Esophagus squamous epithelium (tissue), 4 donors: ENCODE results near the gene RFX5.

Experiments
- CTCF ChIP-seq, 6 experiments: fragments of 450-650 bp in 4 of 6; fragments of 200-600 bp in 2 of 6; sonication (generic) in 2 of 6; IDR thresholded peaks; one replicate each; pipeline ENCODE4 v1.5.1; 2016 to 2019; ENCODE audit warnings: antibody characterized with exemption in 6 of 6, mild to moderate bottlenecking in 4 of 6, moderate library complexity in 4 of 6
- POLR2A ChIP-seq, 4 donors: fragments of 450-650 bp; IDR thresholded peaks; one replicate each; pipeline ENCODE4 v1.6.1; 2017; ENCODE audit warnings: antibody characterized with exemption in 4 of 4, mild to moderate bottlenecking in 4 of 4, moderate library complexity in 3 of 4

- TF ChIP-seq POLR2A (IDR thresholded peaks at IDR 0.05) (no peak), CTCF (IDR thresholded peaks at IDR 0.05) (no peak)
These were observed 36.0 kb downstream of the RFX5 start for GRCh38 chr1:151311011-151311410.
